ENCODE measurements around the gene MPPED1.

DNA sequence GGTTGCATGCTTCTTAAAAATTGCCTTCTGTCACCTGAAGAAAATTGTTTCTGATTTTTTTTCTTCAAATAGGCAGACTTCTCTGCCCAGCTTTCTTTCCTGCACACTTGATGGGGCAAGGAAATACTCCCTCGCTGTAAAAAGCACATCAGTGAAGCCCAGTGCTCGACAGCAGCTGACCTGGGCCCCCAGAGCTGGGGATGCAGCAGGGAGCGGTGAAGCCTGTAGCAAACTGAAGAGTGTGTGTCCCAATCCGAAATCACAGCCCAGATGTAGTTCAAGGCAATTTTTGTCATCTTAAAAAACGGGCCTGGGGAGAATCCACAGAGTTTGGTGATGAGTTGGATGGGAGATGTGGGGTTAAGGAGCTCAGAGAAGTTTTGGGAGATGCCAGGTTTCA is 27.0 kb upstream of the MPPED1 start:
- TF ChIP-seq, protein P1, sequence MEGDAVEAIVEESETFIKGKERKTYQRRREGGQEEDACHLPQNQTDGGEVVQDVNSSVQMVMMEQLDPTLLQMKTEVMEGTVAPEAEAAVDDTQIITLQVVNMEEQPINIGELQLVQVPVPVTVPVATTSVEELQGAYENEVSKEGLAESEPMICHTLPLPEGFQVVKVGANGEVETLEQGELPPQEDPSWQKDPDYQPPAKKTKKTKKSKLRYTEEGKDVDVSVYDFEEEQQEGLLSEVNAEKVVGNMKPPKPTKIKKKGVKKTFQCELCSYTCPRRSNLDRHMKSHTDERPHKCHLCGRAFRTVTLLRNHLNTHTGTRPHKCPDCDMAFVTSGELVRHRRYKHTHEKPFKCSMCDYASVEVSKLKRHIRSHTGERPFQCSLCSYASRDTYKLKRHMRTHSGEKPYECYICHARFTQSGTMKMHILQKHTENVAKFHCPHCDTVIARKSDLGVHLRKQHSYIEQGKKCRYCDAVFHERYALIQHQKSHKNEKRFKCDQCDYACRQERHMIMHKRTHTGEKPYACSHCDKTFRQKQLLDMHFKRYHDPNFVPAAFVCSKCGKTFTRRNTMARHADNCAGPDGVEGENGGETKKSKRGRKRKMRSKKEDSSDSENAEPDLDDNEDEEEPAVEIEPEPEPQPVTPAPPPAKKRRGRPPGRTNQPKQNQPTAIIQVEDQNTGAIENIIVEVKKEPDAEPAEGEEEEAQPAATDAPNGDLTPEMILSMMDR (IDR thresholded peaks at IDR 0.05): no peak
- TF ChIP-seq POLR2A (IDR thresholded peaks at IDR 0.05): no peak

Measured in esophagus squamous epithelium (tissue), 4 donors.